Calu3 (cell line): Measurements from ENCODE around the gene CHD1. TPM values are rescaled to one million over a fixed set of nuclear protein-coding genes. Genes with fewer than 3 reads are reported as not detected.
A peak's percentile ranks its signal among the peaks of the same experiment; 100 is the strongest.

Source experiments
- BruUV-seq: library from RNA; stranded (reverse); fragments of 400-500 nt; replicated peaks from 2 replicates; lab custom pipeline; 2021; lab: Mats Ljungman, UMichigan
- CTCF ChIA-PET: fragments of 300-600 bp; sonication (Branson Sonifier 250); formaldehyde crosslinking; loops from one replicate; lab custom pipeline; 2022; ENCODE audit warnings: antibody characterized with exemption; lab: Charles Lee
- DNase-seq: peaks from one replicate; pipeline ENCODE4 v3.0.0; 2022
- H3K27ac Mint-ChIP-seq: one replicate; pipeline ENCODE4 v1.8.0; 2022; ENCODE audit warnings: mixed read lengths; ENCODE audit not compliant: unreplicated experiment
- H3K27me3 Mint-ChIP-seq: one replicate; pipeline ENCODE4 v1.8.0; 2022; ENCODE audit warnings: mixed read lengths; ENCODE audit not compliant: unreplicated experiment
- H3K36me3 Mint-ChIP-seq: one replicate; pipeline ENCODE4 v1.8.0; 2022; ENCODE audit warnings: mild to moderate bottlenecking, moderate library complexity, mixed read lengths; ENCODE audit not compliant: insufficient read depth, unreplicated experiment
- H3K4me1 Mint-ChIP-seq: one replicate; pipeline ENCODE4 v1.8.0; 2022; ENCODE audit warnings: mild to moderate bottlenecking, low read depth, mixed read lengths; ENCODE audit not compliant: unreplicated experiment
- H3K4me3 Mint-ChIP-seq: one replicate; pipeline ENCODE4 v1.8.0; 2022; ENCODE audit warnings: mild to moderate bottlenecking, low read depth, moderate library complexity, mixed read lengths; ENCODE audit not compliant: unreplicated experiment
- H3K9me3 Mint-ChIP-seq: one replicate; pipeline ENCODE4 v1.8.0; 2022; ENCODE audit warnings: low read depth, mixed read lengths; ENCODE audit not compliant: unreplicated experiment
- intact Hi-C: fragments of 100-400 bp; cut with micrococcal nuclease; formaldehyde crosslinking; loops from one replicate; pipeline ENCODE4 v1.10.0; 2022; ENCODE audit not compliant: unreplicated experiment
- total RNA-seq: library from RNA; stranded (reverse); gene quantifications from 2 replicates; pipeline ENCODE4 v1.2.3, GENCODE V29; 2022
- TF ChIP-seq, protein P1 (sequence below): fragments of 200-600 bp; IDR thresholded peaks from one replicate; pipeline ENCODE4 v1.8.0; 2022; ENCODE audit warnings: antibody characterized with exemption; ENCODE audit not compliant: unreplicated experiment

CHD1 gene
- total RNA-seq, 1 experiment from 2014 or later = 79.7 TPM

- TF ChIP-seq, protein P1, sequence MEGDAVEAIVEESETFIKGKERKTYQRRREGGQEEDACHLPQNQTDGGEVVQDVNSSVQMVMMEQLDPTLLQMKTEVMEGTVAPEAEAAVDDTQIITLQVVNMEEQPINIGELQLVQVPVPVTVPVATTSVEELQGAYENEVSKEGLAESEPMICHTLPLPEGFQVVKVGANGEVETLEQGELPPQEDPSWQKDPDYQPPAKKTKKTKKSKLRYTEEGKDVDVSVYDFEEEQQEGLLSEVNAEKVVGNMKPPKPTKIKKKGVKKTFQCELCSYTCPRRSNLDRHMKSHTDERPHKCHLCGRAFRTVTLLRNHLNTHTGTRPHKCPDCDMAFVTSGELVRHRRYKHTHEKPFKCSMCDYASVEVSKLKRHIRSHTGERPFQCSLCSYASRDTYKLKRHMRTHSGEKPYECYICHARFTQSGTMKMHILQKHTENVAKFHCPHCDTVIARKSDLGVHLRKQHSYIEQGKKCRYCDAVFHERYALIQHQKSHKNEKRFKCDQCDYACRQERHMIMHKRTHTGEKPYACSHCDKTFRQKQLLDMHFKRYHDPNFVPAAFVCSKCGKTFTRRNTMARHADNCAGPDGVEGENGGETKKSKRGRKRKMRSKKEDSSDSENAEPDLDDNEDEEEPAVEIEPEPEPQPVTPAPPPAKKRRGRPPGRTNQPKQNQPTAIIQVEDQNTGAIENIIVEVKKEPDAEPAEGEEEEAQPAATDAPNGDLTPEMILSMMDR = no peak
- CTCF ChIA-PET = no interaction called here
- H3K4me1 Mint-ChIP-seq = peaks cover 5% of the 10 kb centered on the region
- intact Hi-C loops = no loop called here
- no peak overlapping the region for H3K4me3 Mint-ChIP-seq
- H3K27me3 Mint-ChIP-seq = no peaks in the 10 kb centered on the region
- H3K9me3 Mint-ChIP-seq = no peaks in the 10 kb centered on the region
- no peak overlapping the region for H3K27ac Mint-ChIP-seq
- BruUV-seq = no TSS peak
- peaks cover 75% of the 10 kb centered on the region for H3K36me3 Mint-ChIP-seq
- no peak for DNase-seq
Measured at GRCh38 chr5:98898743-98899142, 30.1 kb downstream of the CHD1 start.

- no peak for DNase-seq
- TF ChIP-seq, protein P1 = no peak
- Mint-ChIP-seq H3K4me1 (no peaks in the 10 kb centered on the region), H3K4me3 (no peak overlapping the region), H3K36me3 (peaks cover 65% of the 10 kb centered on the region), H3K27me3 (no peaks in the 10 kb centered on the region), H3K27ac (no peak overlapping the region), H3K9me3 (no peaks in the 10 kb centered on the region)
- BruUV-seq = no TSS peak
- CTCF ChIA-PET = interaction anchor here (1.1 kb wide), 1 partner anchor 11 kb away, joined by 3 read pairs; no protein-coding TSS in a partner anchor
- intact Hi-C loops = no loop called here
Measured at GRCh38 chr5:98891591-98891990, 37.2 kb downstream of the CHD1 start.

DNA sequence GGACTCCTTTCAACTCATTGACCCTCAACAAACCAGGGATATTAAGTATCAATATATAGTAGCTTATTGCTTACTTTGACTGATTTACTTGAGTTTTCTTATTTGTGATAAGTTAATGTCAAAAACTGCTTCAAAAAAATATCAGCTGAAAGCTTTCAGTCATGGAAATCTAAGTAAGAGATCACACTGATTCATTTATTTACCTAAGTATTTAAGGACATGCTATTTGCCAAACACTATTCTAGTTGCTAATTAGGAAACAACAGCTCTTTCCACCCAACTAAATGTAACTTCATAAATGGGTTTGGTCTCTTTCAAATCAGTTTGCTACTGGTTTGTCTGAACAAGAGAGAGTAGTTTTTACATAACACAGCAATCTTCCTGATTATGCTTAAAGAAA is 48.2 kb downstream of the CHD1 start:
- intact Hi-C loops = loop anchor here (1.0 kb wide), 1 partner anchor 180 kb away; no protein-coding TSS in a partner anchor
- no peak overlapping the region for H3K4me3 Mint-ChIP-seq
- TF ChIP-seq, protein P1 = no peak
- H3K4me1 Mint-ChIP-seq = peaks cover 59% of the 10 kb centered on the region
- peaks cover 76% of the 10 kb centered on the region for H3K36me3 Mint-ChIP-seq
- H3K27me3 Mint-ChIP-seq = no peaks in the 10 kb centered on the region
- CTCF ChIA-PET = interaction anchor here (0.6 to 2.1 kb wide), 8 partner anchors 9 to 180 kb away, joined by 3 to 8 read pairs (median 4); no protein-coding TSS in a partner anchor
- no peak for DNase-seq
- no peaks in the 10 kb centered on the region for H3K9me3 Mint-ChIP-seq
- BruUV-seq = no TSS peak
- H3K27ac Mint-ChIP-seq = peak overlapping the region; percentile 6

DNA sequence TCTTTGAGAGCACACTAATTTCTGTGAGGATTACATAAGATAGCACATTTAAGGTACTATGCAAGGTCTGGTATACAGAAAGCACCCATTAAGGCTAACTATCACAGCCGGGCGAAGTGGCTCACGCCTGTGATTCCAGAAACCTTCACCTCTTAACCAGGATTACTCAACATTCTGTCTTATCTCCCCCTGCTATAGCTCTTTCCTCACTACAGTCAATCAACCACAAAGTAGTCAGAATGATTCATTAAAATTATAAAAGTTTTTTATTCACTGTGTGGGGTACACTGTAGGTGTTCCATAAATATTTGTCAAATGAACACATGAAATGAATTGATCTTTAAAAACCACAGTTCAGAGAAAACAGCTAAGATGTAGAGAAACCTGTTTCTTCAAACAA is 48.7 kb downstream of the CHD1 start:
- Mint-ChIP-seq H3K27me3 (no peaks in the 10 kb centered on the region), H3K4me3 (no peak overlapping the region), H3K36me3 (peaks cover 78% of the 10 kb centered on the region), H3K9me3 (no peaks in the 10 kb centered on the region), H3K27ac (peak overlapping the region; percentile 6), H3K4me1 (peaks cover 59% of the 10 kb centered on the region)
- intact Hi-C loops = loop anchor here (1.0 kb wide), 1 partner anchor 180 kb away; no protein-coding TSS in a partner anchor
- peak; percentile 46 for DNase-seq
- BruUV-seq = no TSS peak
- CTCF ChIA-PET = interaction anchor here (0.6 to 2.1 kb wide), 9 partner anchors 9 to 181 kb away, joined by 3 to 8 read pairs (median 4); no protein-coding TSS in a partner anchor
- TF ChIP-seq, protein P1 = no peak
